ENCODE measurements around the gene KL. TPM values are rescaled to one million over a fixed set of nuclear protein-coding genes. Genes with fewer than 3 reads are reported as not detected.

The KL gene
- total RNA-seq, 1 donor from 2014 or later: 1.2 TPM

DNA sequence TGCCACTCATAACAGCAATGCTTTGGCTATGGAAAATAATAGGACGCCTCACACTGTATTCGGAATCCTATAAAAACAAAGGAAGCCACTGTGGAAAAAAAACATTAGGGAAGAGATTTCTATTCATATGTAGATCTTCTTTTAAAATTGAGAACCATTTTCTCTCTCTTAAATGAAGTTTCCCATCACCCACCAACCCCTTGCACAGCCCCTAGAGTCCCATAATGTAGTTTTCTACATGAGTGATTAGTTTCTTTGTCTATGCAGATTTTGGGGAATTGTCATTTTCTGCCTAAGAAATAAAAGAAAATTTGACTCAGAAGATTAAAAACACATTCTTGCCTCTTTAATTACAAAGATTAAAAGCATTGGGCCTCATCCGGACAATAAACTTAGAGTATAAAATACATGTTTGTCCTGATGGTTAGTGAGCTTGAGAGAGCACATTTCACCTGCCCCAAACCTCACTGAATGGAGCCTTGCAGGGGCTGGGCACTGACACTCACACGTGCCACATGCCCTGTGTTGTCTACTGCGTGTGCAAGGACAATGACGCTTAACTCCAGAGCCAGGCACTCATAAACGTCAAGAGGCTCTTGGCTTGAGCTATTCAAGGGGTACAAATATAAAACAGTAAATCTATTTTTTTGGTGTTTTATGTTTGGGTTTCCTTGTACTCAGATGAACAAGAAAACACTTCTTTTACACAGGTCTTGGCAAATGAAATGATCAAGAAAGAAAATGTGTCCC is 40.0 kb upstream of the KL start:
- intact Hi-C loops (cut with micrococcal nuclease): no loop called here

GRCh38 chr13:32976912-32977311 is 39.3 kb upstream of the KL start:
- H3K27me3 ChIP-seq (ENCODE audit: low read depth): no peaks in the 10 kb centered on the region
- no peak for DNase-seq
- TF ChIP-seq CTCF (IDR thresholded peaks at IDR 0.05; ENCODE audit: borderline replicate concordance): no peak
- no peaks in the 10 kb centered on the region for H3K9me3 ChIP-seq (replicated peaks)
- no peak overlapping the region for H3K27ac ChIP-seq (replicated peaks)
- no peaks in the 10 kb centered on the region for H3K4me1 ChIP-seq
- H3K36me3 ChIP-seq: no peaks in the 10 kb centered on the region
- intact Hi-C loops (cut with micrococcal nuclease): no loop called here
- H3K4me3 ChIP-seq: no peak overlapping the region

More for the DNA sequence above, 40.0 kb upstream of the KL start:
- no peak for DNase-seq
- Histone ChIP-seq H3K9me3 (replicated peaks) (no peaks in the 10 kb centered on the region), H3K27ac (replicated peaks) (no peak overlapping the region), H3K27me3 (ENCODE audit: low read depth) (no peaks in the 10 kb centered on the region), H3K36me3 (no peaks in the 10 kb centered on the region), H3K4me3 (no peak overlapping the region), H3K4me1 (no peaks in the 10 kb centered on the region)
- no peak for TF ChIP-seq CTCF (IDR thresholded peaks at IDR 0.05; ENCODE audit: borderline replicate concordance)

DNA sequence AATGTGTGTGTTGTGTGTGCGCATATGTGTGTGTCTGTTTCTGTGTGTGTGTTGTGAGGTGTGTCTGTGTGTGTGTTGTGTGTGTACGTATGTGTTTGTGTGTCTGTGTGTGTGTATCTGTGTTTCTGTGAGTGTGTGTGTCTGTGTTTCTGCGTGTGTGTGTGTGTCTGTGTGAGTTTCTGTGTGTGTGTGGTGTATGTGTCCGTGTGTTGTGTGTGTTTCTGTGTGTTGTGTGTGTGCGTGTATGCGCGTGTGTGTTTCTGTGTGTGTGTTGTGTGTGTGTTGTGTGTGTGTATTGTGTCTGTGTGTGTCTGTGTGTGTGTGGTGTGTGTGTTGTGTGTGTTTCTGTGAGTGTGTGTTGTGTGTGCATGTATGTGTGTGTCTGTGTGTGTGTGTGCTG is 38.9 kb upstream of the KL start:
- intact Hi-C loops (cut with micrococcal nuclease): no loop called here
- no peak for TF ChIP-seq CTCF (IDR thresholded peaks at IDR 0.05; ENCODE audit: borderline replicate concordance)
- Histone ChIP-seq H3K9me3 (replicated peaks) (no peaks in the 10 kb centered on the region), H3K4me1 (no peaks in the 10 kb centered on the region), H3K36me3 (no peaks in the 10 kb centered on the region), H3K27me3 (ENCODE audit: low read depth) (no peaks in the 10 kb centered on the region), H3K4me3 (no peak overlapping the region), H3K27ac (replicated peaks) (no peak overlapping the region)
- DNase-seq: no peak

GRCh38 chr13:32978278-32978677 is 37.9 kb upstream of the KL start:
- no peaks in the 10 kb centered on the region for H3K27me3 ChIP-seq (ENCODE audit: low read depth)
- no peaks in the 10 kb centered on the region for H3K9me3 ChIP-seq (replicated peaks)
- H3K4me1 ChIP-seq: no peaks in the 10 kb centered on the region
- intact Hi-C loops (cut with micrococcal nuclease): no loop called here
- no peaks in the 10 kb centered on the region for H3K36me3 ChIP-seq
- H3K27ac ChIP-seq (replicated peaks): no peak overlapping the region
- no peak for TF ChIP-seq CTCF (IDR thresholded peaks at IDR 0.05; ENCODE audit: borderline replicate concordance)
- no peak overlapping the region for H3K4me3 ChIP-seq
- DNase-seq: no peak

DNA sequence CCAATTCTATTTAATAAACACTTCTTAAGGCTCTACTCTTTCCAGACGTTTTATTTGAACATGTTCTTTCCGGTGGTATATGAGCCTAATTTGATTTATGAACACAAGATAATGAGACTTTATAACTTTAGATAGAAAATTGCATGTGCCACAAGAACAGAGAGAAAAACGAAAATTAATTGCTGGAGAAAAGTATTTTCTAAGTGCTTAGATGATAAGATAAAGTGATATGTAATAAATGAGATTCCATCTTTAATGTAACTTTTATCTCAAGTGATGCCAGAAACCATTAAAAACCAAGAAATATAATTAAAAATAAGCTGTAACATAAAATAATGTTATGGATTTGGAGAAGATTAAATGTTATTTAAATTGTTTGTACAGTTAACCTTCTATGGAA is 33.2 kb upstream of the KL start:
- H3K36me3 ChIP-seq: no peaks in the 10 kb centered on the region
- H3K4me3 ChIP-seq: no peak overlapping the region
- no peaks in the 10 kb centered on the region for H3K27me3 ChIP-seq (ENCODE audit: low read depth)
- intact Hi-C loops (cut with micrococcal nuclease): no loop called here
- peaks cover 5% of the 10 kb centered on the region for H3K9me3 ChIP-seq (replicated peaks)
- no peaks in the 10 kb centered on the region for H3K4me1 ChIP-seq
- TF ChIP-seq CTCF (IDR thresholded peaks at IDR 0.05; ENCODE audit: borderline replicate concordance): no peak
- H3K27ac ChIP-seq (replicated peaks): no peak overlapping the region
- no peak for DNase-seq
